ENCODE measurements around the gene BTBD1. TPM values are rescaled to one million over a fixed set of nuclear protein-coding genes. Genes with fewer than 3 reads are reported as not detected.
"Not testable (repeated sequence)": the region's sequence is repeated elsewhere in the genome, so short reads cannot be mapped to it uniquely, and the experiment has no call there.

The BTBD1 gene
- polyA plus RNA-seq, 2 of the 4 experiments (the other 2 are of a cell fraction), result 53.1 to 95.8 TPM

DNA sequence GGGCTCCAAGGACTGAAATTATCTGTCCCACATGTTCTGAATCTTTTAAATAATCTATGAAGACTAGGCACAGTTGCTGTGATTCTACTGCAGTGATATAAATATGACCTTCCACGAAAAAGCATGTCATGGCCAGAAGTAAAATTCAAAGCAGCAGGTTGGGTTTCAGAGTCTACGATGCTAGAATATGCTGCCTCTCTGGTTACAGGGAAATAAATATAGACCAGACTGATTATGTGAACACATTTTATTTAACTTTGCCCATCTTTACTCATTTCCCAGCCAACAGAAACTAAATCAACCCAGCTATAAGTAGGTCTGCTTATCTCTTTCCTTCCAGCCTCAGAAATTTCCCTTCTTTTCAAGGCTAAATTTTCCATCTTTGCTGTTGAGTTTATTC is 20.5 kb upstream of the BTBD1 start:
- ChIA-PET CTCF (interaction anchor here (0.7 kb wide), 1 partner anchor 13 kb away, joined by 4 read pairs; no protein-coding TSS in a partner anchor), POLR2A (interaction anchor here (0.6 kb wide), 1 partner anchor 347 kb away, joined by 3 read pairs; no protein-coding TSS in a partner anchor)
- TF ChIP-seq EP300 (IDR thresholded peaks at IDR 0.05) (no peak), MAX (IDR thresholded peaks at IDR 0.05) (no peak), ZSCAN20 (CRISPR knock-in tag; IDR thresholded peaks at IDR 0.05) (no peak), POLR2AphosphoS2 (conservative IDR thresholded peaks at IDR 0.05; ENCODE audit: low read length) (no peak), REST (IDR thresholded peaks at IDR 0.05) (no peak), CHD2 (IDR thresholded peaks at IDR 0.05; ENCODE audit: low read length, partially characterized antibody) (no peak), JUNB (IDR thresholded peaks at IDR 0.05) (no peak)
- H3K4me2 ChIP-seq, result no peak overlapping the region
- WGBS (ENCODE audit: missing lambda C conversion rate), result 42% methylated on average over 2 of the region's 2 CpGs
- H3K4me1 ChIP-seq, result no peaks in the 10 kb centered on the region
- DNase-seq (ENCODE audit: low read depth in 1 of 2, low spot score in 1 of 2) (no peak), ATAC-seq (no peak), FAIRE-seq (no peak)
- H3K4me3 ChIP-seq, result no peak overlapping the region
- no peak overlapping the region for H3K27ac ChIP-seq
- no peaks in the 10 kb centered on the region for H3K9me3 ChIP-seq

DNA sequence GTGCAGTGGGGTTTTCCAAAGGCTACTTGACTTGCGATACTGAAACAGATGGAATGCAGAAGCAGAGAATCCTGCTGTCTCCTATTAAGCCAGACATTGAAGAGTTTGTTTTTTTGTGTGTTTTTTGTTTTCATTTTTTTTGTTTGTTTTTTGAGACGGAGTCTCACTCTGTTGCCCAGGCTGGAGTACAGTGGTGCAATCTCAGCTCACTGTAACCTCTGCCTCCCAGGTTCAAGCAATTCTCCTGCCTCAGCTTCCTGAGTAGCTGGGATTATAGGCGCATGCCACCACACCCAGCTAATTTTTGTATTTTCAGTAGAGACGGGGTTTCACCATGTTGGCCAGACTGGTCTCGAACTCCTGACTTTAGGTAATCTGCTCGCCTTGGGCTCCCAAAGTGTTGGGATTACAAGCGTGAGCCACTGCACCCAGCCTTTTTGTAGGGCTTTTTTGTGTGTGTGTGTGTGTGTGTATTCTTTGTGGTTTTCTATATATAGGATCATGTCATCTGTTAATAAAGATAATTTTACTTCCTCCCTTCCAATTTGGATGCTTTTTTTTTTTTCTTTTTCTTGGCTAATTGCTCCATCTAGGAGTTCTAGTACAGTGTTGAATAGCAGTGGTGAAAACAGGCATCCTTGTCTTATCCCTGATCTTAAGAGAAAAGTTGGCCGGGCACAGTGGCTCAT is 19.0 kb upstream of the BTBD1 start:
- H3K9me3 ChIP-seq; H3K4me3 ChIP-seq; H3K4me1 ChIP-seq; POLR2A ChIA-PET; CTCF ChIA-PET; H3K27ac ChIP-seq; DNase-seq (ENCODE audit: low read depth in 1 of 2, low spot score in 1 of 2); FAIRE-seq; ATAC-seq; H3K4me2 ChIP-seq: not testable (repeated sequence)
- 70% methylated on average over 8 of the region's 8 CpGs for WGBS (ENCODE audit: missing lambda C conversion rate)

- H3K4me3 ChIP-seq; H3K9me3 ChIP-seq; CTCF ChIA-PET; H3K27ac ChIP-seq; POLR2A ChIA-PET; ATAC-seq; DNase-seq (ENCODE audit: low read depth in 1 of 2, low spot score in 1 of 2); H3K4me2 ChIP-seq; H3K4me1 ChIP-seq; FAIRE-seq: not testable (repeated sequence)
- 67% methylated on average over 3 of the region's 3 CpGs for WGBS (ENCODE audit: missing lambda C conversion rate)
Measured at GRCh38 chr15:83085461-83085860, 18.4 kb upstream of the BTBD1 start.

- Histone ChIP-seq H3K27ac (no peak overlapping the region), H3K9me3 (peaks cover 2% of the 10 kb centered on the region; the same call in 1 of the 3 replicates), H3K4me3 (no peak overlapping the region), H3K4me2 (no peak overlapping the region), H3K4me1 (no peaks in the 10 kb centered on the region)
- FAIRE-seq (no peak), ATAC-seq (peak in 1 of 2 experiments; percentile 26; a peak in 2 of 6 replicates), DNase-seq (ENCODE audit: low read depth in 1 of 2, low spot score in 1 of 2) (no peak)
- 43% methylated on average over 5 of the region's 5 CpGs for WGBS (ENCODE audit: missing lambda C conversion rate)
- ChIA-PET POLR2A (no interaction called here), CTCF (interaction anchor here (1.9 kb wide), 1 partner anchor 18 kb away, joined by 5 read pairs; no protein-coding TSS in a partner anchor)
- TF ChIP-seq FOSB (CRISPR knock-in tag; IDR thresholded peaks at IDR 0.05) (no peak), RFX5 (IDR thresholded peaks at IDR 0.05) (no peak), HOXB13 (CRISPR knock-in tag; IDR thresholded peaks at IDR 0.05; ENCODE audit: low read depth) (no peak), MAX (IDR thresholded peaks at IDR 0.05) (no peak), NR3C1 (IDR thresholded peaks at IDR 0.05) (no peak), HDAC2 (IDR thresholded peaks at IDR 0.05) (no peak), EHF (CRISPR knock-in tag; IDR thresholded peaks at IDR 0.05) (no peak), REST (IDR thresholded peaks at IDR 0.05) (no peak), ZNF302 (CRISPR knock-in tag; IDR thresholded peaks at IDR 0.05) (no peak), CBX8 (IDR thresholded peaks at IDR 0.05) (no peak), HEYL (CRISPR knock-in tag; IDR thresholded peaks at IDR 0.05) (no peak), SREBF2 (IDR thresholded peaks at IDR 0.05) (no peak)
- TF ChIP-seq, protein P1, sequence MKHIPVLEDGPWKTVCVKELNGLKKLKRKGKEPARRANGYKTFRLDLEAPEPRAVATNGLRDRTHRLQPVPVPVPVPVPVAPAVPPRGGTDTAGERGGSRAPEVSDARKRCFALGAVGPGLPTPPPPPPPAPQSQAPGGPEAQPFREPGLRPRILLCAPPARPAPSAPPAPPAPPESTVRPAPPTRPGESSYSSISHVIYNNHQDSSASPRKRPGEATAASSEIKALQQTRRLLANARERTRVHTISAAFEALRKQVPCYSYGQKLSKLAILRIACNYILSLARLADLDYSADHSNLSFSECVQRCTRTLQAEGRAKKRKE (CRISPR knock-in tag; IDR thresholded peaks at IDR 0.05; ENCODE audit: low read depth), result no peak
- TF ChIP-seq, protein P2, sequence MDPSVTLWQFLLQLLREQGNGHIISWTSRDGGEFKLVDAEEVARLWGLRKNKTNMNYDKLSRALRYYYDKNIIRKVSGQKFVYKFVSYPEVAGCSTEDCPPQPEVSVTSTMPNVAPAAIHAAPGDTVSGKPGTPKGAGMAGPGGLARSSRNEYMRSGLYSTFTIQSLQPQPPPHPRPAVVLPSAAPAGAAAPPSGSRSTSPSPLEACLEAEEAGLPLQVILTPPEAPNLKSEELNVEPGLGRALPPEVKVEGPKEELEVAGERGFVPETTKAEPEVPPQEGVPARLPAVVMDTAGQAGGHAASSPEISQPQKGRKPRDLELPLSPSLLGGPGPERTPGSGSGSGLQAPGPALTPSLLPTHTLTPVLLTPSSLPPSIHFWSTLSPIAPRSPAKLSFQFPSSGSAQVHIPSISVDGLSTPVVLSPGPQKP (IDR thresholded peaks at IDR 0.05; ENCODE audit: low read depth, low read length), result no peak
Measured at GRCh38 chr15:83082730-83083386, 15.8 kb upstream of the BTBD1 start.

All from A549 (cell line).